Cerebellar nuclear complex (tissue), 1 donor: ENCODE data around the gene TNFSF4.

Experiments
- DNase-seq, 2 experiments: peaks; one replicate each; lab custom pipeline; 2025; lab: John Stamatoyannopoulos, UW

The TNFSF4 gene

GRCh38 chr1:173210716-173211231 lies 3.6 kb upstream of the TNFSF4 start:
- no peak for DNase-seq

DNA sequence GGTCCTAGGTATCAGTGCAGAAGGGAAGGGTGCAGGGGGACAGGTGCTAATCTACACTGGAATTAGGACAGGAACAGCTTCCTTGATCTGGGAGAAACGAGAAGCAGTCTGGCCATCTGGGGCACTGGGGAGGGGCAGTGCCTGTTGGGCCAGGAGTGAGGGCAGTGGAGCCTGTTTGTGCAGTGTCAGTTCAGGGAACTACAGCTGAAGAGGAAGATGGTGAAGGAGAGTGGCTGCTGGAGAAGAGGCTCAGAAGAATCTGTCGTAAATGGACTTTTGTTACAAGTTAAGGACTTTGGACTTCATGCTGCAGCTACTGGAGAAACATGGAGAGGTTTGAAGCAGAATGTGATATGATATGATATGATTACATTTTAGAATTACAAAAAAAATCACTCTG lies 3.2 kb upstream of the TNFSF4 start:
- no peak for DNase-seq

DNA sequence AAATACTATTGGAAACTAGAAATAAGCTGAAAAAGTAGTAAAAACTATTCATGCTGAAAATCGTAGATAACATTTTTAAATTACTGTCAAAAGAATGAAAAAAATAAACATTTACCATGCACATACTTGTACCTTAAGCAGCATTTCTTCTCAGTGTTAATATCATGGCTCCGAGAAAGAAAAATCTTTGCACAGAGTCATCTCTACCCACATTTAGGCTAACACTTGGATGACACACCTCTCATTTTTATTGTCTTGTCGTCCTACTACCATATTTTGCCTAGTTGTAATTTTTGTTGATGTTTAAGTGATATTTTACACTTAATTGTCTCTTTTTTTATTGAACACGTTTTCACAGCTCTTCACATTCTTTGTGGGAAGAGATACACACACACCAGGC lies 1.7 kb upstream of the TNFSF4 start:
- no peak for DNase-seq

DNA sequence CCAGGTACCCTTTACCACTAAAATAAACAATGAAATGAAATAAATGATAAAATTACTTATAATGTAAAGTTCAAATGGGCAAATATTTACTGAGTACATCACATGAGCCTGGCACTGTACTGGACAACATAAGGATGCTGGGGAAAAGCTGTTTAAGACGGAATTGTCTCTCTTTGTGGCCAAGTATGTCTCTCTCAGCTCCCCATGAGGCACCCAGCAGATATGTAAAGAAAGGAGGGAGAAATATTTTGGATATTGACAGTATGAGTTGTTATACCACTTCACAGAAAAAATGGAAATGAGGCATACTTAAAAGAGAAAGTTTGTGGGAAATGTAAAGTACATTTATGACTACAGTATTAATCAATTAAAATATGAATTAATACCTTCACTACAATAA lies 1.0 kb upstream of the TNFSF4 start:
- DNase-seq, result no peak

DNA sequence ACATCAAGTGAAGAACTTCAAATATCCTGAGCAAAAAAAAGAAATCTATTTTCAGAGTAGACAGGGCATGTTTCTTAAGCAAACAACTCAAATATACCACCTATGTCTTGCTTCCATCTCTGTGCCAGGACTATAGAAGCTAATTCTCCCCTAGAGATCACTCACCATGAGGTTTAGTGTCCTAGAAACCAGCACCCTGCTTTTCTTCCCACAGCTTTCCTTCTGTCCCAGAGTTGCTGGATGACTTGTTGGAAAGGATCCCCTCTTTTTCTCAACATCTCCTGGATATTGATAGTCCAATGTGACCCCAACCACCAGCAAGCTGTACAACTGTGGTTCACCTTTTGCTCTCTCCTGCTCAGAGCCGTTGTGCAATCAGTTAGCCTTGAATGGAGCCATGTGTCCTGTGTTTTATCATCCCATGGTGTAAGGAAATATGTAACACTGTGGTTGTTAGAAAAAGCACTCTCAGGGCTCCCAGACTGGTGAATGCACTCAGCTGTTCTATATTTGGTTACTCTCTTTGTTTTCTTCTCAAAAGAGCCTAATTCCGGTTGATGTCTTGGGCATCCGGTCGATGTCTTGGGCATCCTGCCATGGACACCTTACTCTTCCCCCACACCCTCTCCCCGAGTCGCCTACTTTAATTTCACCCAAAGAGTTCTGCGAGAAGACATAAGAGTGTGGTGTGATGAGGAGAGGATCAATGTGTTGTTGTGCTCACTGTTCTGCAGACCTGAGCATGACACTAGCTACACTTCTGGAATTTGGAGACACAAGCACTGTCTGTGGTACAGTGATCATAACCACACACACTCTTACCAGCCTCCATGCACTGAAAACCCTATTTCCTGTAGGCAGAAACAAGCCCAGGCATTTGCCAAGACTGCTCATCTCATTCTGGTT lies 1.7 kb downstream of the TNFSF4 start:
- no peak for DNase-seq

- no peak for DNase-seq
Measured at GRCh38 chr1:173204693-173205092, 2.4 kb downstream of the TNFSF4 start.

- DNase-seq, result no peak
Measured at GRCh38 chr1:173202424-173203145, 4.5 kb downstream of the TNFSF4 start.

- DNase-seq, result no peak
Measured at GRCh38 chr1:173201969-173202368, 5.2 kb downstream of the TNFSF4 start.

- no peak for DNase-seq
Measured at GRCh38 chr1:173195596-173196088, 11.5 kb downstream of the TNFSF4 start.

- DNase-seq, result no peak
Measured at GRCh38 chr1:173193639-173194038, 13.5 kb downstream of the TNFSF4 start.

- DNase-seq, result no peak
Measured at GRCh38 chr1:173191011-173191705, 16.0 kb downstream of the TNFSF4 start.

GRCh38 chr1:173190101-173190936 lies 16.8 kb downstream of the TNFSF4 start:
- no peak for DNase-seq

DNA sequence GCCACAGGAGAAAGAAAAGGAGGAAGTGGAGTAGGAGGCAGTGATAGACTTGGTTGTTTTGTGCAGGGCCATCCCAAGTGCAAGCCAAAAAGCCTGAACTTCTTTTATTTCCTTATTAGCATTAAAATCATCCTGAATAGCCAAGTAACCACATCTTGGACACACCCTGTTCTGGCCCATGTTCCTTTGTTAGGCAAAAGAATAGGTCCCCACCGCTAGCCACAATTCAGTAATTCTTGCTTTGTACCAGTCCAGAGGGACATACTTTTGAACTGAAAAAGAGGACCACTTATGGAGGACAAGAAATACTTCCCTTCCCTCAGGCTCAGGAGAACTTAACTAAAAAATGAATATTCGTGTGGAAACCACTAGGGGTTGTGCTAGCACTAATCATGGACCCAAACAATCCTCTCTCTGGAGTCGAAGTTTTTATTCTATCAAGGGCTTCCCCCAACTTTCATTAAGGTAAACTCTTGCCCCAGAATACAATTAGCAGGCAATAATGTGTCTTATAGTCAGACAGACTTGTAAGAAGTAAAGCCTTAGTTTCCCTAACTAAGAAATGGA lies 19.4 kb downstream of the TNFSF4 start:
- DNase-seq, result no peak

DNA sequence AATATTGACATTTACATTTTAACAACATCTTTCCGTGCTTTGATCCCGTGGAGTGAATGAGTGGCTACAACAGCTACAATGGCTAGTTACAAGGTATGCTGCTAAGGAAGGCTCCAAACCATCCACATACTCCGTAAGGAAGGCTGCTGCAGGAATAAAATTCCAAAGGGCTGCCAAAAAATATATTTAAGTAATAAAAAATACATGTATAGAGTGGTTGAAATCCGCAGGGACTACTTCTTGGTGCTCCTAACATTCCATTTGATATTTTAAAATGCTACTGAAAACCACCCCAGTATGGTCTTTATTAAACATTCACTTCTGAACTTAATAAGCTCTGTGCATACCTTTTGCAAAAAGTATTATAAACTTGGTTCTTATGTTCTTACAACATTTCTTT lies 25.3 kb downstream of the TNFSF4 start:
- DNase-seq, result no peak

DNA sequence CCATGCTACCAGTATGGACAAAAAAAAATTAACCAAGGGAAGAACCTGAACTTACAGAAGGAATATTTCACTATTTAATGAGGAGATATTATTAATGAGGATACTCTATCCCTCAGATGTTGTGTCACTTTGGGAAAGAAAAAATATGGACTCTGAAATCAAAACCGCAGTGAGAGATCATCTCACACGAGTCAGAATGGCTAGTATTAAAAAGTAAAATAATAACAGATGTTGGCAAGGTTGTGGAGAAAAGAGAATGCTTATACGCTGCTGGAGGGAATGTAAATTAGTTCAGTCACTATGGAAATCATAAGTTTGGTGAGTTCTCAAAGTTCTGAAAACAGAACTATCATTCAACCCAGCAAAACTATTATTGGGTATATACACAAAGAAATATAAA lies 30.9 kb downstream of the TNFSF4 start:
- DNase-seq, result no peak

DNA sequence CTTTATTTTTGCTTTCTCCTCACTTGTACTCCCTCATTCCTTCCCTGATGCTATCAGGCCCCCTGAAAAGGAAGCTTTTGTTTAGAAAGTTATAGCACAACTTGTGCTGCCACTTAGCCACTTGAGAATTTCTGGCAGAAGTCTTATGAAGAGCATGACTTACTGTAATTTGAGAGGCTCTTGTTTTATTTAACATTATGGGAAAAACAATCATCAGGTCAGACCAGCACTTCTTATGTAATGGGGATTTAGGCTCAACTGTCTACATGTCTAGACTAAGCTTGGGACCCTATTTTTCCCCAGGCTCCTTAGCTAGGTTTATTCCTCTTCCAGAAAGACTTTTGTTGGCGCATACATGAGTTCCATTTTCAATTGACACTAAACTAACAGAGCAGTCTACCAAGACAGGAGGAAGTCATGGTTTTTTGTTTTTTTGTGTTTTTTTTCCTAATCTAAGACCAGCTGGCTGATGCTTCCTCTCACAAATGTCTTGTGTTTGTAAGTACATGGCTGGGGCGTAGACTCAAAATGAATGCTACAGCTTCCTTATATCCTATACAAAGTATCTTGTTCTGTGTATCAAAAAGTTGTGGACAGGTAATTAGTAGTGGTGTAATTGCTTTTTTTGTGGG lies 31.5 kb downstream of the TNFSF4 start:
- no peak for DNase-seq

DNA sequence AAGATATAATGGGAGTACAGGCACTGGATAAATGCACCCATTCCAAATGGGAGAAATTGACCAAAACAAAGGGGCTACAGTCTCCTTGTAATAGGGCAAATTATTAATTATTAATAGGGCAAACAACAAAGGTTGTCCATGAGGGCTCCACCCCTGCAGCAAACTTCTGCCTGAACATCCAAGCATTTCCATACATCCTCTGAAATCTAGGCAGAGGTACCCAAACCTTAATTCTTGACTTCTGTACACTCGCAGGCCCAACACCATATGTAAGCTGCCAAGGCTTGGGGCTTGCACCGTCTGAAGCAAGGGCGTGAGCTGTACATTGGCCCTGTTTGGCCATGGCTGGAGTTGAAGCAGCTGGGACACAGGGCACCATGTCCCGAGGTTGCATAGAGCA lies 33.7 kb downstream of the TNFSF4 start:
- DNase-seq, result no peak

DNA sequence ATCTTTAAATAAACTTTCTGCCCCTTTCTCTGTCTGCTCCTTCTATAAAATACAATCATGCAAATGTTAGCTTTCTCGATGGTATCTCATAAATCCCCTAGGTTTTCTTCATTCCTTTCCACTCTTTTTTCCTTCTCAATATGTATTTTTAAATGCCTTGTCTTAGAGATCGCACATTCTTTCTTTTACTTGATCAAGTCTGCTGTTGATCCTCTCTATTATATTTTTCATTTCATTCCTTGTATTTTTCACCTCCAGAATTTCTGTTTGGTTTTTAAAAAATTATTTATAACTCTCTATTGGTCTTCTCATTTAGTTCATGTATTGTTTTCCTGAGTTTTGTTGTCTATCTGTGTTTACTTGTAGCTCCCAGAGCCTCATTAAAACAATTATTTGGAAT lies 36.0 kb downstream of the TNFSF4 start:
- DNase-seq, result no peak

DNA sequence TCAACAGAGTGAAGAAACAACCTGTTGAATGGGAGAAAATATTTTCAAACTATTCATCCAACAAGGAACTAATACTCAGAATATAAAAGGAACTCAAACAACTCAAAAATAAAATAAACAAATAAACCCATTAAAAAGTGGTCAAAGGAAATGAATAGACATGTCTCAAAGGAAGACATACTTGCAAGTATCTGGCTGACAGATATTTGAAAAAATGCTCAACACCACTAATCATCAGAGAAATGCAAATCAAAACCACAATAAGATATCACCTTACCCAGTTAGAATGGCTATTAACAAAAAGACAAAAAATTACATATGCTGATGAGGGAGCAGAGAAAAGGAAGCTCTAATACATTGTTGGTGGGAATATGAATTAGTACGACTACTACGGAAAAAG lies 38.2 kb downstream of the TNFSF4 start:
- no peak for DNase-seq

DNA sequence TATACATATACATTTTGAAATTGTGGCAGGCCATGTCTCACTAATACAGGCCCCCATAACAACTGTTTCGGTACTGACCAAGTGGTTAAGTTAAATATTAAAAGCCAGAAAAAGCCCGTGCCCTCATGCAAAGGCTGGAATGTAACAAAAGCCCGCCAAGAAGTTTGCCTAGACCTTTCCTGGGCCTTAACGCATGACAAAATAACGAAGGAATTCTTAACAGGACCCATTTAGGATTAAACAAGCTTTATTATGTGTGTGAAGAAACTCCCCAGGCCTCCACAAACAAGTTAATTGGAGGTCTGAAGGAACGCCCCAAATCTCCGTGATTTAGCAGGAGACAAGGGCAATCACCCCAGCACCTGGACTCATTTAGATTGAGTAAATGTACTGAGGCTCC lies 42.4 kb downstream of the TNFSF4 start:
- DNase-seq, result no peak

DNA sequence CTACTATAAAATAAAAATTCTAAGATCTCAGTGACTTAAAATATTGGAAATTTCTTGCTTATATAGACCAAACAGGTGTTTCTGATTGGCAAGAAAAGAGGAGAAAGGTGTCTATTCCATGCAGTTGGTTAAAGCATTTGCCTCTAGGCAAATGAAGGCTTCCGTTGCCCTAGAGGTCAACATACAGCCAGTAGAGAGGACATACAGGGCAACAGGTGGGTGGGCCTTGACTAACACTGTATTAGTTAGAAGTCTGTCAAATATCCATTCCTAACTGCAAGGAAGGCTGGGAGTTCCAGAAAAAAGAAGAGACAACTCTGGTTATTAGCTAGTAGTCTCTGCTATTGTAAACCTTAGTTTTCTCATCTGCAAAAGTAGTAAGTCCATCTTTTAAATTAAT lies 43.0 kb downstream of the TNFSF4 start:
- no peak for DNase-seq
